Peyer's patch (tissue), 4 donors: ENCODE measurements around the gene PLEKHA1.

Source experiments
- CTCF ChIP-seq, 6 experiments: fragments of 450-650 bp in 4 of 6; fragments of 200-600 bp in 2 of 6; sonication (generic) in 1 of 6; IDR thresholded peaks; one replicate each; pipeline ENCODE4 v1.5.1; 2017 to 2019; ENCODE audit warnings: antibody characterized with exemption in 6 of 6, mild to moderate bottlenecking in 3 of 6, moderate library complexity in 1 of 6
- POLR2A ChIP-seq, 2 donors: fragments of 450-650 bp; IDR thresholded peaks; one replicate each; pipeline ENCODE4 v1.5.1; 2017; ENCODE audit warnings: antibody characterized with exemption in 2 of 2, mild to moderate bottlenecking in 2 of 2, moderate library complexity in 2 of 2

DNA sequence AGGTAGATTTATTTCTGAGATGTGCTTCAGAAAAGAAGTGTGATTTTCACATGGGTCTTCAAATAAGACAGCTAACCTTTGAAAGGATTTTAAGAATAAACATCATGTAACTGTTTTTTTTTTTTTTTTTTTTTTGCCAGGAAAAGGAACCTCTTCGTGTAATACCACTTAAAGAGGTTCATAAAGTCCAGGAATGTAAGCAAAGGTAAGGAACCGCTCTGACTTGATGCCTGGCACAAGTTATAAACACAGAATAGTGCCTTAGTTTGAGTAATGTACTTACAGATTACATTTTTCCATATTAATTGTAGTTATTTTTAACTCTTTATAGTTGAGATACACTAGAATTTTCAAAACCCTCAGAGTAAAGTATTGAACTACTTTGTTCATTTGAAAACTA is 49.6 kb downstream of the PLEKHA1 start:
- TF ChIP-seq CTCF (IDR thresholded peaks at IDR 0.05) (no peak), POLR2A (IDR thresholded peaks at IDR 0.05) (no peak)
